Measurements from ENCODE around the gene MAJIN.
"Not testable (repeated sequence)": the region's sequence is repeated elsewhere in the genome, so short reads cannot be mapped to it uniquely, and the experiment has no call there.

The MAJIN gene, protein sequence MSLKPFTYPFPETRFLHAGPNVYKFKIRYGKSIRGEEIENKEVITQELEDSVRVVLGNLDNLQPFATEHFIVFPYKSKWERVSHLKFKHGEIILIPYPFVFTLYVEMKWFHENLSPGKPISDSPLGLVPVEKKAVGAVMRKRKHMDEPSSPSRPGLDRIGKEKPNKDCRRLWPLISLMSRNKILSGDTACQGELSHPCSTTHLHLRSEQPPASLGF

DNA sequence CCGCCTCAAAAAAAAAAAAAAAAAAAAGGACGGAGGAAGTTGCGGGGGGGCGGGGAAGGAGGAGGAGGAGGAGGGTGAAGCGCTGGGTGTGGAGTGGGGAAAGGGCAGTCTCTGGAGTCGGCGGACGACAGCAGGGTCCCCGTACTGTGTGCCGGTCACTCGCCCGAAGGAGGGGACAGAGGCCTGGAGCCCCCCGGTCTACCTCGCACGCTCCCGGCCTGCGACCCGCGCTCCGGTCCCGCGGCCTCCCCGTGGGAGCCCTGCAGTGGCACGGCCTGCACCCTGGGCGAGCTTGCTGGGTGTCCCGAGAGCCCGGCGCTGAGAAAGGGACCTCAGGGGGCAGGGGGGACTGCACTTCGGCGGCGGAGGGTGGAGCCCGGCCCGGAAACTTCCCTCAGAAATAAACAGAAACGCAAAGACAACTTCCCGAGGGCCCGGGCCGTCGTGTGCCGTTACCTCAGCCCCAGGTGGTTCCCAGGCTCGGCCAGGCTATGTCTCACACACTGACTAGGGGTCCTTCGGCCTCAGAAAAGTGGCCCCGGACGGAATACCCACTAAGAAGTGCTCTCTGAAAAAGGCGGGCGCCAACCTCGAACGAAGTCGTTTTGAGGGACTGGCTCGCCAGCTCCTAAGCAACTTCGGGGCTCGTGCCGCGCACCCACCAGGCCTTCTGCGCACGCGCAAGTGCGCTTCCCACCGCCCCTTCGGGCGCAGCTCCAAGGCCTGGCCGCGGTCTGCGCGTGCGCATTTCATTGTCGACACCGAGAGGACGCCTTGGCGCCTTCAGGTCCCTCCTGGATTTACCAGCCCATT, at the start of gene MAJIN:
Gene MAJIN (minus strand): TSS at position 688 of the 813 bp plus-strand sequence. CDS start 12,703 bp downstream, outside the sequence.
- peak; percentile 75 for DNase-seq

DNA sequence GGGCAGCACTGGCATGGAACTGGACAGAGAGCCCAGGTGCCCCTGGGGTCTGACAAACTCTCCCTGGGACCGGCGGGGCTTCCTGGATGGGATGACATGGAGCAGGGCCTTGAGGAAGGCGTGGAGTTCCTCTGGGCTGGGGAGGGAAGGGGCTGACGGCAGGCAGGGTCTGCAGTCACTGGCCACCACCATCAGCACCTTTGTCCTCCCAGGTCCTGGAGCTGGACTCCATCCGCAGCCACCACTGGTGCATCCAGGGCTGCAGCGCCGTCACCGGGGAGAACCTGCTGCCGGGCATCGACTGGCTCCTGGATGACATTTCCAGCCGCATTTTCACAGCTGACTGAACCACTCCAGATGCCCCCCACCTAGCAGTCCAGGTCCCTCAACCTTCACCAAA, 49.6 kb upstream of the MAJIN start:
- DNase-seq, result no peak

DNA sequence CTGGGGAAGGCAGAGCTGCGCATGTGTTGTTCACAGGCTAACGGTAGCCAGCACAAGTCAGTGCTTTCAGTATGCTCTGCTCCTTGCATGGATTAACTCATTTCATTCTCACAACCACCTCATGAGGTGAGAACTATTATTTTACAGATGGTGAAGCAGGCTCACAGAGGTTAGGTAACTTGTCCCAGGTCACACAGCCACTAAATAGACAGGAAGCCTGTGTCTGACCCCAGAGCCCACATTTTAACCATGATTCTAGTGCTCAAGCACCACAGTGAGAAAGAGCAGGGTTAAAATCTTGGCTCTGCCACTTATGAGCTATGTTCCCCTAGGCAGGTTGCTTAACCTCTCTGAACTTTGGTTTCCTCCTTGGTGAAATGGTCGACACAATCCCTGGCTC, 49.1 kb upstream of the MAJIN start:
- DNase-seq, result no peak

DNA sequence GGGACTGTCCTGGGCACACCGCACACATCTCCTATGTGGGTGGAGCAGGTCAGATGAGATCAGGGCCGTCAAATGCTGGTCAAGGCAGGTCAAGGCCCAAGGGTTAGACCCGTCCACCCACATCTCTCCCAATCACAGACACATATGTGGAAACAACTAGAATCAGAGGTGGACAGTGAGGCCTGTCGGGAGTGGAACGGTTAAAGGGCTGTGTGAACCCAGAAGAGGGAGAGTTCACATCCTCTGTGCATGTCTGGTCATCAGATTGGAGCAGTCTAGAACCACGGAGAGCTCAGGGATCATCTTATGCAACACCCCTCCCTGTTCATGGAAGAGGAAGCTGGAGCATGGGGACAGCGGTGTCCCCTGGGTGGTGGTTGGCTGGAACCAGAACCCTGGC, 47.9 kb upstream of the MAJIN start:
- no peak for DNase-seq

DNA sequence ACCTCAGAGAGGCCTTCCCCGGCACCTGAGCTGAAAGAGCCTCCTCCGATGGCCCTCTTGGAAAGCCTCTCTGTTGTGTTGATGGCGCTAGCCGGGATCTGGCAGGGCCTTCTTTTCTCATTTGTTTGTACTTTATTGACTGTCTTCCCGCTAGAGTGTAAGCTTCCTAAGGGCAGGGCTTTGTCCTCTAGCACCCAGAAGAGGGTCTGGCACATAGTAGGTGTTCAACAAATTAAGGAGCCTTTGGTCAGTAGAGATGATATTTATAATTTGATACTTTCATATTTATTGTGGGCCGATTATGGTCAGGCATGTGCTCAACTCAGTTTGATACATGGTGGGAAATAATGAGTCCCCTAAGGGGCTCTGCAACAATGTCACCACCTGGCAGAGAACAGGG, 46.0 kb upstream of the MAJIN start:
- DNase-seq, result no peak

DNA sequence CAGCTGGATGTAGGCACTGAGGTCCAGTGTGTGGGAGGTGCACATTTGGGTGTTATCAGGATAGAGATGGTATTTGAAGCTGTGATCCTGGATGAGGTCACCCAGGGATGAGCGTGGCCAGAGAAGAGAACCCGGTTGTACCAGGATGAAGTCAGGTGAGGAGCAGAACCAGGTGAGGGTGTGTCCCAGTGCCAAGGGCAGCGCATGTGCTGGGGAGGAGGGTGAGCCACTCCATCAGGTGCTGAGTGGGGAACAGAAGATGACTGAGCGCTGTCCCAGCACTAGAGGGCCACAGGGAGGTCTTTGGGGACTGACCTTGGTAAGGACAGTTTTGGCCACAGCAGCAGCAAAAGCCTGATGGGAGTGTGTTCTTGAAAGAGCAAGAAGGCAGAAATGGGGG, 44.8 kb upstream of the MAJIN start:
- no peak for DNase-seq

DNA sequence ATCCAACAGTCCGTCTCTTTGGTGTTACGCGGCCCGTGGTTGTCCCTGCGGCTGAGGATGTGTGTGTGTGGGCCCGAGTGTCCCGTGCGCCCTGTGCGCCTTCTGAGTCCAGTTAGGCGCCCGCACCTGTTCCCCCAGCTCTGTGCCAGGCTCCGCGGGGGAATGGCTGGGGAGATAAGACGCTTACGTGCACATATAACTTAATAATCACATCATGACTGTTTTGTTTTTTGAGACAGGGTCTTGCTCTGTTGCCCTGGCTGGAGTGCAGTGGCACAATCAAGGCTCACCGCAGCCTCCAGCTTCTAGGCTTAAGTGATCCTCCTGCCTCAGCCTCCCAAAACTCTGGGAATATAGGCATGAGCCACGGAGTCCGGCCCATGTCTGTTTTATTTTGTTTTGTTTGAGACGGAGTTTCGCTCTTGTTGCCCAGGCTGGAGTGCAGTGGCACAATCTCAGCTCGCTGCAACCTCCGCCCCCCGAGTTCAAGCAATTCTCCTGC, 42.9 kb upstream of the MAJIN start:
- DNase-seq, result no peak

DNA sequence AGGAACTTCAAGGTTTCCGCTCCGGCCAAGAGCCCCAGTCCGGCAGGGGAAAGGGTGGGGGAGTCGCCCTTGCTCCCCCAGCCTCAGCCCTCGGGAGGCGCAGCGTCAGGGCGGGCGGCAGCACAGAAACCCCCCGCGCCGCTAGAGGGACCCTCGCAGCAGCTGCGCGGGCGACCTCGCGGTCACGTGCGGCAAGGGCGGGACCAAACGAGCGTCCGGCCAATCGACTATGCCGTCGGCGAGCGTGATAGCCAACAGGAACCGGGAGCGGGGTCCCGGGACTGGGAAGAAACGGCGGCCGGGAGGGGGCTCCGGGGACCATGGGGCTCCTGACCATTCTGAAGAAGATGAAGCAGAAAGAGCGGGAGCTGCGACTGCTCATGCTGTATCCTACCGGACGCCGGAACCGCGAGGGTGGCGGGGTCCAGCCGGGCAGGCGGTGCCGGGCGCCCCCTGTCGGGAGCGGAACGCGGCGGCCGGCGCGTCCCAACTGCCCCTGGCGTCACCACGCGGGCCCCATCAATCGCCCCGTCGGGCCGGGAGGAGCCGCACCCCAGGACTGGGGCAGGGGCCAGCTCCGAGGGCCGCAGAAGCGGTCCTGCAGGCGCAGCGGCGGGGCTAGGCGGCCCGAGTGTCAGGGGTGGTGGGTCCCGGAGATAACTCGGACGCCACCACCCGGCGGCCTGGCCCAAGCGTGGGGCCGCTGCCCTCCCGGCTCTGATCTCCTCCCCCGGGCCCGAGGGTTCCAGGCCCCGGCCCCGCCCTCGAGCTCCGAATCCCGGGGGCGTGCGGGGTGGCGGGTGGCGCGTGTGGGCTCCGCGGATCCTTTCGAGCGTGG, 42.2 kb upstream of the MAJIN start, which contains the start of gene ARL2:
Gene ARL2 (plus strand): TSS at position 273 of the 838 bp plus-strand sequence. CDS start 48 bp downstream, at position 321.
- peak; percentile 91 for DNase-seq

DNA sequence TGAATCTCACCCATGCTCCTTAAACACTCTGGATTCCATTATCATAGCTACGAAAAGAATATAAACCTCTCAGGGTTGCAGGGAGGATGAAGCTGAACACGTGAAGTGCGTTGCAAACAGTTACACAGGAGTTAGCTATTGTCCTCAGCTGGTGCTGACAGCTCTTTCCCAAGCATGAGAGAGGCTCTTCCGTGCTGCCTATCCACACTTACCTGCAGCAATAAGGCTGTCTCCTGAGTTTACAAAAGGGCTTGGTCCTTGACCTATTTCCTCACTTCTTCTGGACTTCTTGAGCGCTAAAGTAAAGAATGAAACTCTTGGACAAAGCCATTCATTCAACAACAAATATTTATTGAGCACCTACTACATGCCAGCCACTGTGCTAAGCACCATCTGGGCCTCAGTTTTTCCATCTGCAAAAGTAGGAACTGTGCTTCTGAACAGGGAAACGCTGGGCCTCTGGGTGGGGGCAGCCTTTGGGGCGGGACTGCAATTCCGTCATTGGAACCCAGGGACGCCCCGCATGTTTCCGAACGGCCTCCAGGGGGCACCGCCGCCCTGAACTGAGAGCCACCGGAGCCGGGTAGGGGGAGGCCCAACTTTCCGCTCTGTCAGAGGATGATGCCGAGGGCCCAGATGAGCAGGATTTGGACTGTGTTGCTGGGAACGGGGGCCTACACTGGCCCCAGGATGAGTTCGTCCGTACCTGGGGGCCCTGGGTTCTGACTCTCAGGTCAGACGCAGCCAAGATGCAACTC, 41.4 kb upstream of the MAJIN start:
- peak; percentile 87 for DNase-seq

DNA sequence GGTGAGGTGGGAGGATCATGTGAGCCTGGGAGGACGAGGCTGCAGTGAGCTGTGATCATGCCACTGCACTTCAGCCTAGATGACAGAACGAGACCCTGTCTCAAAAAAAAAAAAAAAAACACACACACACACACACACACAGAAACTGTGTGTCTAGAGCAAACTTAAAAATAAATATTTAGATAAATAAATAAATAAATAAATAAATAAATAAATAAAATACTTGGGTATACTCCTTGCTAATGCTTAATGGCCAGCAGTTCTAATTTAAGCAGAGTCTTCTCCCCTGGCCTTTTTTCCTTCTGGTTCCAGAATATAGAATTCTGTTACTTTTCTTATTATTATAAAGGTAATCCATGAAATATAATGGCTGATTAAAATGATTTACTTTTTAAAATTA, 37.0 kb upstream of the MAJIN start:
- no peak for DNase-seq

DNA sequence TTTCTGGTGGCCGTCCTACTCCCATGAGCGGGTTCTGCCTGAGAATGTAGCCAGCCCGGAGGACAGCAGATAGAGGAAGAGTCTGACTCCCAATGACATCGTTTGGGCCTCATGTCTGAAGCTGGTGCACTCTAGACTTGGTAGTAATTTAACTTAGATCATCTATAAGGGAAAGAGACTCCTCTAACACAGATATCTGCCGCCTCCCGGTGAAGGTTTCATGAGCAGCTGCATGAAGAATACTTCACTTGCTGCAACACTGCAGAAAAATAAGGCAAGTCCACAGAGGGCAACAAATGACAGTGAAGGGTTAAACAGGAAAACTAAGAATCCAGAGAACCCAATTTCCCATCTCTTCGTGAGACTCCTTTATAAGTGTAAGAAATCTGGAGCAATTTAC, 36.1 kb upstream of the MAJIN start:
- DNase-seq, result peak; percentile 23

DNA sequence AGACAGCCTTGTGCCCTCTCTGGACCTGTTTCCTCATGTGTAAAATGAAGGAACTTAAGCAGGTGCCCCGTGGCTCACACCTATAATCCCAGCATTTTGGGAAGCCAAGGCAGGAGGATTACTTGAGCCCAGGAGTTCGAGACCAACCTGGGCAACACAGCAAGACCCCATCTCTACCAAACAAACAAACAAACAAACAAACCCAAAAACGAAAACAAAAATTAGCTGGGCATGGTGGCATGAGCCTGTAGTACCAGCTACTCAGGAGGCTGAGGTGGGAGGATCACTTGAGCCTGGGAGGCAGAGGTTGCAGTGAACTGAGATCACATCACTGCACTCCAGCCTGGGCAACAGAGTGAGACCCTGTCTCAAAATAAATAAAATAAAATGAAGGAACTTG, 32.1 kb upstream of the MAJIN start:
- DNase-seq, result not testable (repeated sequence)

DNA sequence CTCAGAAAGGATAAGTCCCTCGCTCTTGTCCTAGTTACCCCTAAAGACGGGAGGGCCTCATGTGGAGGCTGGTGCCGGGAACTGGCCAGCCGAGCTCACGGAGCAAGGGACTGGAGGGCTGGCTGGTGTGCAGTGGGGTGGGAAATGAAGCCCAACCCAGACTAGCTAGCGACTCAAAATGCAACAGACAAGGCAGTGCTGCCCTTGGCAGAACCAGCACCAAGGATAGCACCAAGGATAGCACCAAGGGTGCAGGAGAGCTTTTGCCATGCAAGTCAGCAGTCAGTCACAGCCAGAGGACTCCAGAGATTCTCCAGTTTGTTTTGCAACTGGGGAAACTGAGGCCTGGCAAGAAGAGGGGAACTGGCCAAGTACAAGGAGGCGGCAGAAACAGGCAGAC, 31.4 kb upstream of the MAJIN start:
- DNase-seq, result peak; percentile 33

DNA sequence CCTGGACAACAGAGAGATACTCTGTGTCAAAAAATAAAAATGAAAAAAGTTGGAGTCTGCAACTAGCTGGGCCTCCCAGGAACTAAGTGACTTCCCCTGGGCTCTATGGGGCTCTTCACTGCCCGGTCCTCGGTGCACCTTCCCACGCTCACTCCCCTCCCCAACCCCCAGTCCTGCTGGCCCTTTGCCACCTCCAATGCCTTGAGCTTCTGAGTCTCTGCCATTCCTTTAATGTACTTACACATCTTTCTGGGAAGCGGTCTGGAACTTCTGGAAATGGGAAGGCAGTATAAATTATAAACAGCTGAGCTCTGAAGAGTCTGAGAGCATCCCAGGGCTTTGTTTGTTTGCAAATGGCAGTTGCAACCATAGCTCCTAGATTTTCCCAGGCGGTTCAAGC, 30.8 kb upstream of the MAJIN start:
- no peak for DNase-seq

DNA sequence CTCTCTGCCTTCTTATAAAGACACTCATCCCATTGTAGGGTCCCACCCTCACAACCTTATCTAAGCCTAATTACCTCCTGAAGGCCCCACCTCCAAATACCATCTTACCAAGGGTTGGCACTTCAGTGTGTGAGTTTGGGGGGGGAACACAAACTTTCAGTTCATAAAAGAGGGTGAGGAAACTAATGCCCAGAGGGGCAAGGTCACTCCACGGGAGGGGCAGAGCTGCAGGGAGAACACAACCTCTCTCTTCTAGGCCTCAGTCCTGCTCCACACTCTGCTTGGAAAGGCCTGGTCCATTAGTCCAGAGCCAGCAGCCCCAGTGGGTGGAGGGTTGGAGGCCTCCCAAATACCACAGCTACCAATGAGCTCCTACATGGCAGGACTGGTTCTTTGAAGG, 27.6 kb upstream of the MAJIN start:
- DNase-seq, result no peak

DNA sequence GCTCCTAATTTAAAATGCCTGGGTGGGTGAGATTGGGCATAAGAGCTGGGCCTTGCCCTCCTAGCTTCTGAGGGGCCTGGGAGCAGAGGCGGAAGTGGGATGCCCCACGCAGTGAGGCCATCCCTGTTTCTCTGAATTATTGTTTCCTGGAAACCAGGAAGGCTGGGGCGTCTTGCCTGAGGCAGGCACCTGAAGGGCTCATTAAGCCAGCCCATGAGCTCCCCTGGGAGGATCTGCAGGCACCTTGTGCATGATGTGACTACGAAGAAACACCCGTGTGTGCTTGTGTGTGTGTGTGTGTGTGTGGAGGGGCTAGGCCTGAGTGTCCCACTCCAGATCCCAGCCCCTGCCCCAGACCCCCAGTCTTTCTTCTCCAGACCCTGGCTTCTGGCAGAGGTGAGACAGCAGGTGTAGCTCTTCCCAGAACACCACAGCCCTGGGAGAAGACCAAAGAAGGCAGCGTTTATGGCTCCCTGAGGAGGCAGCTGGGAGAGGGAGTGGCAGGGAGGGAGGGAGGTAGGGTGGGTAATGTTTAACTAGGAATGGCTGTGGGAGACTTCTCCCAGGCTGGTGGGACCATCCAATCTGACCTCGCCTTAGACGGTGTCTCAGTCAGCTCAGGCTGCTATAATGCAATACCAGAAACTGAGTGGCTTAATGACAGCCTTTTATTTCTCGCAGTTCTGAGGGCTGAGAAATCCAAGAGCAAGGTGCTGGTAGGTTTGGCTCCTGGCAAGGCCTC, 27.0 kb upstream of the MAJIN start:
- DNase-seq, result no peak

DNA sequence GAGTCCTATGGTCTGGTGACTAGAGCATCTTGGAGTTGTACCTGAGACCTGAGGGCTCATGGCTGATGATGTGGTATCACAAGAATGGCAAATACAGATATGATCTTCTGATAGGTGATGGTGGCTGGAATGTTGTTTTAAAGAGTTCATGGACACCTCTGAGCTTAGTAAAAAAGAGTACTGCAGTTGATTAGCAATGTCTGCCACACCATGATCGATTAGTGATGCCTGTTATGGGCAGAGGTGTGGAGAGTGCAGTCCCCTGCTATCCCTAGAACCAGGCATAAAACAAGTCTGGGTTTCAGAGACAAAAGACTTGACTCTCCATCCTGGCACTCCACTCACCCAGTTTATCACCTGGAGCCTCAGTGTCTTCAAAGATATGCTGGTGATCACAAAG, 26.2 kb upstream of the MAJIN start:
- DNase-seq, result no peak

DNA sequence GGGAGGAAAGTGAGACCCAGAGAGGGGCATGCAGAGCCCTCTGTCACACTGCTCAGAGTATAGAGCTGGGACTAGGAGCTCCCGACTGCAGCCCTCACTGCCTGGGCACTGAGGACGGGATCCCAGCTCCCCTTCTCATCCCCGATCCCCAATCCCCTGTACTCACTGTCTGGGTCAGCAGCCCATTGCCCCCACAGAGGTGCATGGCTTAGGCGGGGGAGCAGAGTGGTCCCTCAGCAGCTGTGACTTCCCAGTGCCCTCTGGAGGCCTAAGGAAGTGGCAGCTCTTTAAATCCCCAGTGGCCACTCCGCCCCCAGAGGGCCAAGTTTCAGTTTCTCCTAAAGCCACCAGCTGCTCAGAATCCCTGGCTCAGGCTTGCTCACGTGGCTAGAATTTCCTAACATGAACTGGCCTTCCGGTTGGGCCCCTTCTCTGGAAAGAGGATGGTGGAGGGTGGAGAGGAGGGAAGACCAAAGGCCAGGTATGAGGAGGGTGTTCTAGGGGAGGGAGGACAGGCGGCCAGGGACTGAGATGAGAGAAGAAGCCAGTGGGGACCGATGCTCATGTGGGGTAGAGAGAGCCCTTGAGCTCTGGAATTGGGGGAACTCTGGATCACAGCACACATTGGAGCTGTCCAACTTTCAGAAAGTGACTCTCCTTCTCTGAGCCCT, 24.9 kb upstream of the MAJIN start, which contains the start of gene BATF2:
Gene BATF2 (minus strand): TSS at position 262 of the 671 bp plus-strand sequence. CDS start 57 bp downstream, at position 205.
- peak; percentile 59 for DNase-seq

DNA sequence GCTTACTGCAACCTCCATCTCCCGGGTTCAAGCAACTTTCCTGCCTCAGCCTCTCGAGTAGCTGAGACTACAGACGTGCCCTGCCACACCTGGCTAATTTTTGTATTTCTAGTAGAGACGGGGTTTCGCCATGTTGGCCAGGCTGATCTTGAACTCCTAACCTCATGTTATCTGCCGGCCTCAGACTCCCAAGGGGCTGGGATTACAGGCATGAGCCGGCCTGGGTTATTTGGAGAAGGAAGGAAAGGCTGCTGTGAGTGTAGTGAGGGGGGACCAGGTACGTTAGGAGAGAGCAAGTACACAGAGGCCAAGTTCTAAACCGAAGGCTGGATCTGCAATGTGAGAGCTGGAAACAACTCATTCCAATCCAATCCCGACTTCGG, 24.4 kb upstream of the MAJIN start:
- DNase-seq, result no peak

DNA sequence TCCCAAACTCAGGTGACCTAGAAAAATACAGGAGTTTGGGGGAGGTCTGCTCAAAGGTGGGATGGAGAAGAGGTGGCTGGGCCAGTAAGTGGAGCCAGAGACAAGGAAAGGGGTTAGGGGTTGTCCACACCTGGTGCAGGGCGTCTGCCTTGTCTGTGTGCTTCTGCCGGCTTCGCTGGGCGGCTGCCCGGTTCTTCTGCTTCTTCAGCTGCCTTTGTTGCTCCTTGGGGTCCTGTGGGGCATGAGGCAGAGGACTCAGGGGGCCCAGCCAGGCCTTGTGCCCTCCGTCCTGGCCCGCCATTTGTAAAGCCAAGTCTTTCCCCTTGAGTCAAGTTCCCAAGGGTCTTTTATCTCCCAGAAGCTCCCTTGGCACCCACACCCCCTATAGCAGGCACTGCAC, 22.4 kb upstream of the MAJIN start:
- DNase-seq, result no peak

Data from fibroblast of upper back skin (primary cell).